Adipocyte (in vitro differentiated cells): Measurements from ENCODE around the gene TMEM170B.

Experiments used
- DNase-seq: peaks from one replicate; pipeline ENCODE4 v3.0.0-alpha.2; 2015; ENCODE audit warnings: low read depth
- H3K27me3 ChIP-seq: replicated peaks from 2 replicates; pipeline ENCODE4 v1.7.0; 2013; ENCODE audit warnings: mild to moderate bottlenecking, low read length, moderate library complexity; ENCODE audit not compliant: control insufficient read depth, insufficient read depth
- H3K36me3 ChIP-seq: 2 replicates; pipeline ENCODE4 v1.7.0; 2013; ENCODE audit warnings: low read length, mild to moderate bottlenecking, moderate library complexity; ENCODE audit not compliant: control insufficient read depth, insufficient read depth, severe bottlenecking
- H3K4me1 ChIP-seq: 2 replicates; pipeline ENCODE4 v1.7.0; 2013; ENCODE audit warnings: mild to moderate bottlenecking, low read length, moderate library complexity; ENCODE audit not compliant: control insufficient read depth, insufficient read depth
- H3K4me3 ChIP-seq: 2 replicates; pipeline ENCODE4 v1.7.0; 2013; ENCODE audit warnings: mild to moderate bottlenecking, low read length, moderate library complexity
- H3K9ac ChIP-seq: 2 replicates; pipeline ENCODE4 v1.7.0; 2013; ENCODE audit warnings: mild to moderate bottlenecking, low read length, moderate library complexity
- H3K9me3 ChIP-seq: 2 replicates; pipeline ENCODE4 v1.7.0; 2013; ENCODE audit warnings: mild to moderate bottlenecking, low read length, moderate library complexity; ENCODE audit not compliant: control insufficient read depth

Gene TMEM170B

GRCh38 chr6:11606332-11606731 lies 68.8 kb downstream of the TMEM170B start:
- no peaks in the 10 kb centered on the region for H3K4me1 ChIP-seq
- DNase-seq = no peak
- no peak overlapping the region for H3K9ac ChIP-seq
- no peaks in the 10 kb centered on the region for H3K27me3 ChIP-seq
- H3K9me3 ChIP-seq = no peaks in the 10 kb centered on the region
- H3K36me3 ChIP-seq = no peaks in the 10 kb centered on the region
- no peak overlapping the region for H3K4me3 ChIP-seq

GRCh38 chr6:11607383-11607782 lies 69.8 kb downstream of the TMEM170B start:
- DNase-seq = no peak
- no peaks in the 10 kb centered on the region for H3K9me3 ChIP-seq
- no peak overlapping the region for H3K9ac ChIP-seq
- H3K4me1 ChIP-seq = no peaks in the 10 kb centered on the region
- no peak overlapping the region for H3K4me3 ChIP-seq
- H3K27me3 ChIP-seq = no peaks in the 10 kb centered on the region
- H3K36me3 ChIP-seq = no peaks in the 10 kb centered on the region

- Histone ChIP-seq H3K9ac (no peak overlapping the region), H3K9me3 (no peaks in the 10 kb centered on the region), H3K36me3 (no peaks in the 10 kb centered on the region), H3K4me1 (no peaks in the 10 kb centered on the region), H3K27me3 (no peaks in the 10 kb centered on the region), H3K4me3 (no peak overlapping the region)
- no peak for DNase-seq
Measured at GRCh38 chr6:11608600-11609323, 71.2 kb downstream of the TMEM170B start.

- H3K9ac ChIP-seq = no peak overlapping the region
- no peaks in the 10 kb centered on the region for H3K9me3 ChIP-seq
- peak; percentile 86 for DNase-seq
- no peaks in the 10 kb centered on the region for H3K27me3 ChIP-seq
- H3K4me1 ChIP-seq = peaks cover 6% of the 10 kb centered on the region
- no peak overlapping the region for H3K4me3 ChIP-seq
- no peaks in the 10 kb centered on the region for H3K36me3 ChIP-seq
Measured at GRCh38 chr6:11609324-11610071, 71.9 kb downstream of the TMEM170B start.

GRCh38 chr6:11613336-11613735 lies 75.8 kb downstream of the TMEM170B start:
- Histone ChIP-seq H3K9me3 (no peaks in the 10 kb centered on the region), H3K9ac (no peak overlapping the region), H3K27me3 (no peaks in the 10 kb centered on the region), H3K4me3 (no peak overlapping the region), H3K36me3 (no peaks in the 10 kb centered on the region), H3K4me1 (peaks cover 21% of the 10 kb centered on the region)
- no peak for DNase-seq

GRCh38 chr6:11613858-11614257 lies 76.3 kb downstream of the TMEM170B start:
- Histone ChIP-seq H3K4me1 (peaks cover 21% of the 10 kb centered on the region), H3K9me3 (no peaks in the 10 kb centered on the region), H3K4me3 (no peak overlapping the region), H3K27me3 (no peaks in the 10 kb centered on the region), H3K9ac (no peak overlapping the region), H3K36me3 (no peaks in the 10 kb centered on the region)
- DNase-seq = peak; percentile 86

- Histone ChIP-seq H3K4me1 (peaks cover 21% of the 10 kb centered on the region), H3K36me3 (no peaks in the 10 kb centered on the region)
- no peak for DNase-seq
Measured at GRCh38 chr6:11614534-11615213, 77.1 kb downstream of the TMEM170B start.

GRCh38 chr6:11615214-11615602 lies 77.7 kb downstream of the TMEM170B start:
- Histone ChIP-seq H3K9me3 (no peaks in the 10 kb centered on the region), H3K9ac (no peak overlapping the region), H3K4me1 (peaks cover 21% of the 10 kb centered on the region), H3K27me3 (no peaks in the 10 kb centered on the region), H3K36me3 (no peaks in the 10 kb centered on the region), H3K4me3 (no peak overlapping the region)
- DNase-seq = peak; percentile 47

More at GRCh38 chr6:11614534-11615213, 77.1 kb downstream of the TMEM170B start:
- Histone ChIP-seq H3K4me3 (no peak overlapping the region), H3K9ac (no peak overlapping the region), H3K27me3 (no peaks in the 10 kb centered on the region), H3K9me3 (no peaks in the 10 kb centered on the region)

GRCh38 chr6:11616200-11616611 lies 78.7 kb downstream of the TMEM170B start:
- Histone ChIP-seq H3K36me3 (no peaks in the 10 kb centered on the region), H3K4me3 (no peak overlapping the region), H3K9me3 (no peaks in the 10 kb centered on the region), H3K4me1 (peaks cover 21% of the 10 kb centered on the region), H3K27me3 (no peaks in the 10 kb centered on the region), H3K9ac (peak overlapping the region; percentile 52)
- DNase-seq = peak; percentile 86

- Histone ChIP-seq H3K9ac (no peak overlapping the region), H3K9me3 (no peaks in the 10 kb centered on the region), H3K4me3 (no peak overlapping the region), H3K4me1 (peaks cover 21% of the 10 kb centered on the region), H3K36me3 (no peaks in the 10 kb centered on the region), H3K27me3 (no peaks in the 10 kb centered on the region)
- DNase-seq = no peak
Measured at GRCh38 chr6:11618533-11618932, 81.0 kb downstream of the TMEM170B start.

- Histone ChIP-seq H3K36me3 (no peaks in the 10 kb centered on the region), H3K9me3 (peaks cover 4% of the 10 kb centered on the region), H3K4me3 (no peak overlapping the region), H3K27me3 (no peaks in the 10 kb centered on the region), H3K4me1 (peaks cover 7% of the 10 kb centered on the region), H3K9ac (no peak overlapping the region)
- DNase-seq = no peak
Measured at GRCh38 chr6:11621119-11621518, 83.6 kb downstream of the TMEM170B start.
